ENCODE data around the gene PCDH7.

Gene PCDH7

GRCh38 chr4:30753316-30753715 is 33.1 kb downstream of the PCDH7 start:
- DNase-seq (ENCODE audit: low read depth) = no peak
- TF ChIP-seq CTCF (IDR thresholded peaks at IDR 0.05; ENCODE audit: control insufficient read depth, extremely low read depth, insufficient read depth) = no peak

GRCh38 chr4:30754021-30754420 is 33.9 kb downstream of the PCDH7 start:
- no peak for DNase-seq (ENCODE audit: low read depth)

More at GRCh38 chr4:30753316-30753715, 33.1 kb downstream of the PCDH7 start:
- no peak overlapping the region for H3K4me3 ChIP-seq (ENCODE audit: low read depth, low read length)

GRCh38 chr4:30755346-30755745 is 35.2 kb downstream of the PCDH7 start:
- DNase-seq (ENCODE audit: low read depth) = no peak
- no peak for TF ChIP-seq CTCF (IDR thresholded peaks at IDR 0.05; ENCODE audit: control insufficient read depth, extremely low read depth, insufficient read depth)
- H3K4me3 ChIP-seq (ENCODE audit: low read depth, low read length) = no peak overlapping the region

More at GRCh38 chr4:30754021-30754420, 33.9 kb downstream of the PCDH7 start:
- no peak for TF ChIP-seq CTCF (IDR thresholded peaks at IDR 0.05; ENCODE audit: control insufficient read depth, extremely low read depth, insufficient read depth)
- no peak overlapping the region for H3K4me3 ChIP-seq (ENCODE audit: low read depth, low read length)

- TF ChIP-seq CTCF (IDR thresholded peaks at IDR 0.05; ENCODE audit: control insufficient read depth, extremely low read depth, insufficient read depth) = no peak
- DNase-seq (ENCODE audit: low read depth) = no peak
- no peak overlapping the region for H3K4me3 ChIP-seq (ENCODE audit: low read depth, low read length)
Measured at GRCh38 chr4:30756553-30756952, 36.4 kb downstream of the PCDH7 start.

- DNase-seq (ENCODE audit: low read depth) = no peak
- no peak overlapping the region for H3K4me3 ChIP-seq (ENCODE audit: low read depth, low read length)
- TF ChIP-seq CTCF (IDR thresholded peaks at IDR 0.05; ENCODE audit: control insufficient read depth, extremely low read depth, insufficient read depth) = no peak
Measured at GRCh38 chr4:30757357-30757756, 37.2 kb downstream of the PCDH7 start.

GRCh38 chr4:30760551-30760950 is 40.4 kb downstream of the PCDH7 start:
- no peak for TF ChIP-seq CTCF (IDR thresholded peaks at IDR 0.05; ENCODE audit: control insufficient read depth, extremely low read depth, insufficient read depth)

GRCh38 chr4:30763321-30763727 is 43.2 kb downstream of the PCDH7 start:
- no peak for DNase-seq (ENCODE audit: low read depth)
- no peak for TF ChIP-seq CTCF (IDR thresholded peaks at IDR 0.05; ENCODE audit: control insufficient read depth, extremely low read depth, insufficient read depth)
- no peak overlapping the region for H3K4me3 ChIP-seq (ENCODE audit: low read depth, low read length)

More at GRCh38 chr4:30760551-30760950, 40.4 kb downstream of the PCDH7 start:
- no peak for DNase-seq (ENCODE audit: low read depth)
- H3K4me3 ChIP-seq (ENCODE audit: low read depth, low read length) = no peak overlapping the region

Data from LNCaP clone FGC (cell line).